Measurements from ENCODE around the gene PTX4.

The PTX4 gene

DNA sequence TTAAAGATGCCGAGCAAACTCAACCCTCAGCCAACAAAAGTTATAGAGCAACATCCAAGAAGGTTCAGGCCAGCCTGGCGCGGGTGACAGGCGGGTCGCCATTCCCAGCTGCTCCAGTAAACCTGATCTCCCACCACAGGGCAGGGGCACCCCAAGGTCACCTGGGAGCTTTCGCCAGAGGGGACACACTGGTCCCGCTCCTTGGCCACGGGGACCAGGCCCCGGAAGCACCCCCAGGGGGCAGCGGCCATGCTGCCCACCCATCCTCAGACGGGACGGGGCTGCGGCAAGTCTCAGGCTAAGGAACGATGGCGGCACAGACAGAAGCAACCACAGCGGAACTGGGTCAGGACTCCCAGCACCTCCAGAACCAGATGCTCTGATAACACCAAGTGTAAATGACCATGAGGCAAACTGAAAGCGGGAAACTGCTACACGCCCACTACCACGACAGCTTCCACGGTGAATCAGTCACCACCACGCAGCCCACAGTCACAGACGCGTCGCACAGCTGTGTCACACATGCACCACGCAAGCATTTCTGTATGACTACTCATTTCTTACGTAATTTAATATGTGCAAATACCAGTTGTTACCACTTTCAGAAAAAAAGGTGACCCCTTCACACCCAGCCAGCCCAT lies 30.3 kb downstream of the PTX4 start:
- no peak for DNase-seq

DNA sequence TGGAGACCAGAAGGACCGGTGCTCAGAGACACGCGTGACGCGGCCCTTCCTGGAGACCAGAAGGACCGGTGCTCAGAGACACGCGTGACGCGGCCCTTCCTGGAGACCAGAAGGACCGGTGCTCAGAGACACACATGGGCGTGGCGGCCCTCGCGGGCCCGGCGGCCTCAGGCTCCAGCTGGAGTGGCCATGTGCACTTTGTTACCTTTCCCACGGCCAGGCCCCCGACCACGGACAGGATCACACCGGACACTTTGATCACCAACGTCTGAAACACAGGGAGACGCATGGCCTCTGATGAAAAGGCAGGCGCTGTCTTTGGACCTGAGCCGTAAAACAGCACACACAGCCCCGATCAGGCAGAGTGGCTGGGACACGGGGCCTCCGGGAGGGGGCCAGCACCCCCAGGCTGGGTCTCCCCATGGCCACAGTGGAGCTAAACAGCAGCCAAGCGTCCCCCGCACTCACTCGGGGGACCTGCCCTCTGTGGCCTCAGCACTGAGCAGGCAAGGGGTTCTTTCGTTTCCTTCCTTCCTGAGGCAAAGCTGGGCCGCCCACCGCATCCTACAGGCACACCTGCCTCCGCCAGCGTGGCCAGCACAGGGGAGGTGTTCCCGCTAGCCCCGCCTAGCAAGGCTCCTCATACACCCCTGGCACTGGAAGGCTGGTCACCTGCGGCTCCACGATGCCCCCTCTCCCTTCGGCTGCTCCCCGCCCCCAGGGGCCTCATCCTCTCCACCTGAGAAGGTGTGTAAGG lies 31.1 kb downstream of the PTX4 start:
- DNase-seq = no peak

DNA sequence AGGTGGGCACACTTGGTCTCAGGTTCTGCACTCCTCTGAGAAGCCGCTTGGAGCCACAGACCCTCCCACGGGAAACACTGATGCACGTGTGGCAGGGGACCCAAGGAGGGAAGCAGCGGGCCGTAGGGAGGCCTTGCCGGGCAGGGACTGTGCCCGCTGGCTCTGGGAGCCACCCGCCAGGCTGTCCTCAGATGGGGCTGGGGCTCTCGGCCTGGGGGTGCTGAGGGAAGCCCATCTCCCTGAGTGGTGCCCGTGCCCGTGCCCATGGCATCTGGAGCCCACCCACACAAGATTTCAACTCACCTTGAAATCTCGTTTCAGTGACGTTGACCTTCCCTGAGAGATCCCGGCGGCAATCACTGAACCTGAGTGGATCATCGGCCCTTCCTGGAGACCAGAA lies 31.8 kb downstream of the PTX4 start:
- DNase-seq = no peak

DNA sequence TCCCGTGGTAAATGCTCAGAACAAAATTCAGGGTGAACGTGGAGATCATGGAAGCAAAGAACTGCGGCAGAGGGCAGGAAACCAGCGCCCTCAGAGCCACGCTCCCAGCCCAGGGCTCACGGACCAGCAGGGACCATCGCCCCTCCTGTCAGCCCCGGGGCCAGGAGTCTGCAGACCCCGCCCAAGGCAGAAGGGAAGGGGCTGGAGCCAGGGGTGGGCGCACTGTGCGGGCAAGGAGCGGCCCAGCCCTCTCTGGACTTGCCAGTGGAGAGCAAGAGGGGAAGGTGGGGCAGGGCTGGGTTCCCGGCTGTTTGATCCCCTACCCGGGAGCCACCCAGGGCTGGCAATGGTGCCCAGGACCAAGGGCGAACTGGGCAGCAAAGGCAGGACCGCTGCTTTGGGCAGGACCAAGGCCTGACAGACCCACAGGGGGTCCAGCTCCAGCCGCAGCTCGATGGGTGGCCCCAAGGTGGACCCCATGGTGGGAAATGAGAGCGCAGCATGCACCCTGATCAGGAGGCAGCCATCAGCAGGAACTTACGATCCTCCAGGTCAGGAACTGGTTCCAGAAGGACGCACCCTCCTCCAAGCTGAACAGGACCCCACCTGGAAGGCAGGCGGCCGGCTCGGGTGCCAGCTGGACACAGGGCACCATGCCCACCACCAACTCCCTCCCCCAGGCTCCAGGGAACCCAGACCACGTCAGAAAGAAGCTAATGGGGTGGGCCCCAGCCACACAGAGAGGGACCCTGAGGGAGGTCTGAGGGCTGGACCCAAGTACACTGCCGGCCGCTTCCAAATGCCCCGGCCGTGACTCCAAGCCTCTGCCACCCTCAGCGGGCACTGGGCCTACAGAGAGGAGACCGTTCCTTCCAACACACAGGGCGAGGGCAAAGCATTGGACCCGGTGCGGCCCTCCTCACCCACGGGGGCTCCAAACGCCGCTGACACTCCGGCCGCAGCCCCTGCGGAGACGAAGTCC lies 33.3 kb downstream of the PTX4 start:
- DNase-seq = no peak

DNA sequence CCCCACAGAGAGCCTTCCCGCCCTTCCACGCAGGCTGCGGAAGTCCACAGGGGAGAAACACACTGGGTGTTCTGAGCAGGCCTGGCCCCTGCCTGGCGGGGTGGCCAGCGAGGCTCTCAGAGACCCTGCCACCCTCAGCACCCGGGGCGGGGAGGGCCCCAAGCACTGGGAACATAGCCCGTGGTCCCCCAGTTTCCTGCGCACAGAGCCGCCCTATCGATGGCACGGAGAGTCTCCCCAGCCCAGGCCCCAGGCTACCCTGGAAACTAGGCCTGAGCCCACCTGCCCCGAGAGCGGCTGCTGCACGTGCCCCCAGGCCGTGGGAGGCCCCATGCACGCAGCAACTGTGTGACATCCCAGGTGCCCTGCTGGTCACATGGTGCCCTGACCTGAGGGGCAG lies 34.2 kb downstream of the PTX4 start:
- DNase-seq = no peak

DNA sequence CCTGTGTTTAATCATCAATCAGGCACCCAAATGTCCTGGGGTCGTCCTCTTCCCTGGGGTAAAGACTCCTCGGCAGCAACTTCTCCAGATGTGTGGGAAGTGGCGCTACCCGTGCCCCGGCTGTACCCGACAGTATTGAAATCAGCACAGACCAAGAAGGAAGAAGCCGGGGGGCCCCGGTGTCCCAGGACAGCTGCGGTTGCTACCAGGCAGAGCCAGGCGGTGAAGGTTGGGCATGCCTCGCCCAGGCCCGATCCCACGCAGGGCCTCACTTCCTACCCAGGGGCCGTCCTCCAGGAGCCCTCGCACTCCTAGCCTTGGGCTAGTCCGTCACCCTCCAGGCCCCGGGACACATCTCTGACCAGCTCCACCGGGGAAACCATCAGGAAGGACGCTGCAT lies 35.4 kb downstream of the PTX4 start:
- DNase-seq = no peak

DNA sequence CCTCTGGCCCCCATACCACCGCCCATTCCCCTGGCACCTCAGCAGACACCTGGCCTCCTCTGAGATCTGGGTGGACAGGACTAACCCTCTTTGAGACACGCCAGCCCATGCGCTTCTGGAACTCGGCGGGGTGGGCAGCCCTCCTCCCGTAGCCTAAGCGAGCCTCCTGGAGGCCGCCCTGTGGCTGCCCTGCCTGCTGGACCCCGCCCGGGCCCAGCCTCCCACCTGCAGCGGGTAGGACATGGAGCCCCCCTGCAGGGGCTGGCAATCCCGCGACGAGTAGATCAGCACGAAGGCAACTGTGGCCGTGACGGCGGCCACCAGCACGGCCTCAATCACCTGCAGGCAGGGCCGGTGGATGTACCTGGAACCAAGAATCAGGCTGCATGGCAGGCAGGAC lies 36.2 kb downstream of the PTX4 start:
- no peak for DNase-seq

DNA sequence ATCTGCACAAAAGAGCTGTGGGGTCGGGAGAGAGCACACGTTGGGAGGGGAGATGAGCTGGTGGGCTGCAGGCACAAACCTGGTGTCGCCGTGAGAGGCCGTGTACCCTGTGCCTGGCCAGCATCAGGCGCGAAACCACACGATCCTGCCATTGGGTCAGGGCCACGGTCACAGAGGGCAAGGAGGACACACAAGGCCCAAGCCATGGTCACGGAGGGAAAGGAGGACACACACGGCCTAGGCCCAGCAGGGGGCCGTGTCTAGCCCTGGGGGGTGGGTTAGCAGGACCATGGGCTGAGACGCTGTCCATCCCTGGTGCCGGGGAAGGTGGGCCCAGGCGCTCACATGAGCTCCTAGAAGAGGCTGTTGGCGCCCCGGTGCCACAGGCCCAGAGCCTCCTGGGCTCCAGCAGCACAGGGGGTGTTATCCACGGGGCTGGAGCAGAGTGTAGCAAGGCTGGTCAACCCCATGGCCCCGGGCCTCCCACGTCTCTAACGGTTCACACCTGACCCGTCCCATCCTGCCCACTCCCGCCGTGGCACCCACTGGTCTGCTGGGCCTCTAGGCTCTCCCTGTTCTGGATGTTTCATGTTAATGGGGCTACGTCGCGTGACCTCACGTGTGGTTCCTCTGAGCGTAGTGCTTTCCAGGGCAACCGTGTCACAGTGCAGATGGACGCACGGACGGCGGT lies 36.9 kb downstream of the PTX4 start:
- no peak for DNase-seq

DNA sequence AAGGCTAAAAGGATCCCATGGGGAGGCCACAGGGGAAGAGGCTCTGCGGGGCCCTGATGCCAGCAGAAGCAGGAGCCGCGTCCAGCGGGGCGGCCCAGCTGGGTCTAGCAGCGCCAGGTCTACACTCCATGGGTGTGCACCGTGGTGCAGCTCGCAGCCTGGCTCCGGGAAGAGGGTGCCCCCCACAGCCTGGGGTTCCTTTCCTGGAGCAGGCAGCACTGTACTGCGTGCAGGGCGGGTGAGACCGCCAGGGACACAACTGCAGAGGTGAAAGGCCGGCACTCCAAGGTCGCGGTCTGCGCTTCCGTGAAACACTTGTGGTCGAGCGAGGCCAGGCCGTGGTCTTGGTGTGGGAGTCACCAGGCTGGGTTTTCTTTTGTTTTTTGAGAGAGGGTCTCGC lies 37.9 kb downstream of the PTX4 start:
- no peak for DNase-seq

DNA sequence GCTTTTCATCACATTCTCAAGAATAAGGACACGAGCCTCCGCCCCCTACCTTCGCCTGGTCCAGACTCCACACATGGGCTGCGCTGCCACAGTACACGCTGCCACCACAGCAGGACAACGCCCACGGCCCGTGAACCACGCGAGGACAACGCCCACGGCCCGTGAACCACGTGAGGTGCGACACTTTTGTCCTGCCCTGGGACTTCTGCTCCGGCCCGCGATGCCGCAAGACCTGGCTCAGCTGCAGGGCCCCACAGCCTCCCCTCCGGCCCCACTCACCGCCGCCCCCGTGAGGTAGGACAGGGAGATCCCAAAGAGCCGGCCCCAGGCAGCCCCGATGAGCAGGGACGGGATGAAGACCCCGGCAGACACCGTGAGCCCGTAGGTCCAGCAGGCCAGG lies 38.5 kb downstream of the PTX4 start:
- DNase-seq = no peak

DNA sequence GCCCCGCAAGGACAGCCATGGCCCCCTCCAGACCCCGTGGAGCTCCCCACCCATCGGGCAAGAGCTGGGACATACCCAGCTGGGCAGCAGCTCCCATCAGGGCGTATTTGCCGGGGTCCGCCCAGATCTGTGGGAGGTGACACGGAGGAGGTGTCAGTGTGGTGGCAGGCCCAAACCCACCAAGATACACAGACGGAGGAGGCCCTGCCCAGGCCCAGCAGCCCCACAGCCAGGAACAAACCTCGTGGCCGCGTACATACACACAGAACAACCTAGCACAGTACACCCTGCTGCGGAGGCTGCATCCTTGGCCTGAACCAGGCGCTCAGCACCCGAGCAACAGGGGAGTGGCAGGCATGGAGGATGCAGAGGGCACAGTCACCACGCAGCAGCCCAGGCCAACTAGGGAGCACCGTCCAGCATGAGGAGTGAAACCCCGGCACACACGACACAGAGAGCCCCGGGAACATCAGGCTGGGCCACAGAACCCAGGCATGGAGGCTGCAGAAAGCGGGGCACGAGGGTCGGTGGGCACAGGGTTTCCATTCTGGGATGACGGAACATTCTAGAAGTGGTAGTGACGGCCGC lies 39.4 kb downstream of the PTX4 start:
- no peak for DNase-seq

DNA sequence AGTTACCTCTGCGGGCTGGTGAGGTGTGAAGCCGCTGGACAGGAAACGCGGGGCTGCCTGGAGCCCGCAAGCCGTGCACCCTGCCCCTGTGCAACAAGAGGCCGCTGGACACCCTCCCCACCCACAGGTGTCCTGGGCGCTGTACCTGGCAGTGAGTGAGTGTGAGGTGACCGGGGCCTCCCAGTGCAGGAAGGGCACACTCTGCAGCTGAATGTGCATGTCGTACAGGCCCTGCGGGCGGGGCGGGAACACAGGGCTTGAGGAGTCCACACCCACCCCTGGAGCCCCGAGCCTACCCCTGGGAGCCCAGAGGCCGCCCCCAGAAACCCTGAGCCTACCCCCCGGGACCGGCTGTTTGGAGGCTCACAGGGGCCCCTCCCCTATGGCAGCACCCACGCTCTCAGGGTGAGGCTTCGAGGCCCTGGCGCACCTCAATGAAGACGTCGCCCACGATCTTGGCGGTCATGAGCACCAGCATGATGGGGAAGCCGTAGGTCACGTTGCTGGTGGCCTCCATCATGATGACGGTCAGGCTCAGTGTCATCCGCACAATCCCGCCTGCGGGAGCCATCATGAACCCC lies 40.1 kb downstream of the PTX4 start:
- no peak for DNase-seq

DNA sequence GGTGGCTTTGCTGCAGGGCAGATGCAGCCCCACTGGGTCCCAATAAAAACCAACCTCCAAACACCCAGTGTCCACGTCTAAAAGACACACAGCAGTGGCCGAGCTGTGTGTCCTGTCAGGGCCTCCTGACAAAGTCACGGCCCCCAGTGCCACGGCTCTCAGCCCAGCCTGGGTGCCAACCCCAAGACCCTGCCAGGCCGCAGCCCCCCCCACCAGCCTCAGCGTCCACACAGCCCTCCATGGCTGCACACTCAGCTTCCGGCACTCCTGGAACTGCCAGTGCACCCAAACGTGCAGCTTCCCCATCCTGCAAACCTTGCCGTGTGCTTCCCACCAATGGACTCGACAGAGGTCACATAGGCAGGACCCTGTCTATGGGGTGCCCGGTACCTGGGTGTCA lies 40.8 kb downstream of the PTX4 start:
- no peak for DNase-seq

DNA sequence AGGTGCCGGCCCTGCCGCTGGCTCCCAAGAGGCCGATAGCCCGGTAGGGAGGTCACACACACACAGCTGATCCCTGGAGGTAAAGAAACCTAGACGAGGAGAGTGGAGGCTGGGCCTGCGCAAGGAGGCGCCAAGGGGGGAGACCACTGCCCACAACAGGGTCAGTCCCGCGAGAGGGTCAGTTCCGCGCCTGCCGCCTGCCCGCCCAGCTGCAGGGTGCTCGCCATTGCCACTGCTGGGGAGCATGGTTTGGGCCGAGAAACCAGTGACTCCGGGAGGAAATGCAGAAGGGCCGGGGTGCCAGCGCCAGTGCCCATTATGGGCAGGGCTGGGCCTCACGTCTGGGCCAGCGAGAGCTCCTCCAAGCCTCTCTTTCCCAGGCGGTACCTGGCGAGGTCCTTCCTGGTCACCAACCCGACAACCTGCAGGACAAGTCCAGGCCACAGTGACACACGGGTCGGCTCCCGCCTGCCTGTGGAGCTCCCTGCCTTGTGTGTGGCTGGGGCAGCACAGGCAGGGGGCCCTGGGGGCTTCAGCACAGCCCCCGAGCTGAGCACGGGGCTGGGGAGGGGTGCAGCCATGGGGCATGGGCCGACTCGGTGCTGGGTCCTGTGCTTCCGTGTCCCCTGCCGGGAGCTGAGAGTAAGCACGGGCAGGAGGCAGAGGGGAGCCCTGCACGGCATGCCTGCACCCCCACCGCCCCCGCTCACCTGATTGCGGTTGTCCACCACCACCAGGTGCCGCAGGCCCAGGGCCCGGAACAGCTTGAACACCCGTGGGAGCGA lies 42.3 kb downstream of the PTX4 start:
- no peak for DNase-seq

DNA sequence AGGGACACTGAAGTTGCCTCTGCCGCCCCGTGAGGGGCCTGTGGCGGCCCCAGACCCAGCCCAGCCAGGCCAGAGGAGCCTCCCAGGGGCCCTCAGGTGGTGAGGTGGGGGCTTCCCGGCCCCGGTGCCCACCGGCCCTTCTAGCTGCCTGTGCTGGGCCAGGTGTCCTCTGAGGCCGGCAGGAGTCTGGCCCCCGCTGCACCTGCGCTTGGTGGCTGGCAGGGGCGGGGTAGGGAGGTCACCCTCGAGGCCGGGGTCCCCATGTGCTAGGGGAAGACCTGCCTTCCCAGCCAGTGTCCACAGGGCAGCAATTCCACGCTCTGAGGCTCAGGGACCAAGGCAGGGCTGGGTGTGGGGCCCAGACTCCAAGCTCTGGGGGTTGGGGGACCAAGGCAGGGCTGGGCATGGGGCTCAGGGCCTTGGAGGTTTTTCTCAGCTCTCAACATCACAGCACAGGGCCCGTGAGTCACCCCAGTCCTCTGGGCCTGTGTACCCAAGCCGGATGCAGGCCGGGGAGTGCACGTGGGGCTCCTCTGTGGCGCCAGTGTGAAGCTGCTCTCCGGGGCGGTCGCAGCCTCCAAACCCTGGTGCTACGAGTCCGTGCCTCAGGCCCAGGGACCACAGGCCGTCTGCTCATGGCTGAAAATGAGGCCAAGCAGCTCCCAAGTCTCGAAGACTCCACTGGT lies 43.1 kb downstream of the PTX4 start:
- DNase-seq = no peak

DNA sequence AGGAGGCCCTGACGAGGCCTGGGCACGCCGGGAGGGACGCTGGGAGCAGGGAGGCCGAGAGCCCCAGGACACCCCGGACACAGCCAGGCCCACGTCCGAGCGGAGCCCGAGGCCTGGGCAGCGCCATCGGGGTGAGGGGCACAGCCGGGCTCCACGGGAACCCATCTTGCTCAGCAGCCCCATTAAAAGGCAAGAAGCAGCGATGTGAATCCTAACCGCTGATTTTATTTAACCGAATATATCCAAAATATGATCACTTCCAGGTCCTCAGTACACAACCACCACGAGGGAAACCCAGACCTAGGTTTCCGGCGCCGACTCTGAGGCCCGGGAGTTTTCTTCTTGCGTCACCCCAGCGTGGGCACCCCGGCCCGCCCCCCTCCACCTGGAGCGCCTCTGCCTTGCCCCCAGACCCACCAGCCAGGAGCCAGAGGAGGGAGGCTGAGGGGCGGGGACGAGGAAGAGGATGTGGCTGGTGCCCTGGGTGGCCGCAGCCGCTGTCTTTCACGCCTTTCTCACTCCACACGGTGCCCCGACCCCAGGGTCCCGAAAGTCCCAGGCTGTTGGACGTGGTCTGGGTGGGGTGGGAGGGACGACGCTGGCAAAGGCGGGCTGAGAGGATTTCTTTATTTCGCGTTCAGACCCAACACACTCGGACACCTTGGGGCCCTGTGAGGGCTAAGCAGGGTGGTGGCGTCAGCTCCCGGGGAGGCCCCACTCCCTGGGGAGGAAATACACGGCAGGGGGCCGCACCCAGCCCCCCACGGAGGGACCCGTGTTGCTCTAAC lies 43.8 kb downstream of the PTX4 start:
- no peak for DNase-seq

DNA sequence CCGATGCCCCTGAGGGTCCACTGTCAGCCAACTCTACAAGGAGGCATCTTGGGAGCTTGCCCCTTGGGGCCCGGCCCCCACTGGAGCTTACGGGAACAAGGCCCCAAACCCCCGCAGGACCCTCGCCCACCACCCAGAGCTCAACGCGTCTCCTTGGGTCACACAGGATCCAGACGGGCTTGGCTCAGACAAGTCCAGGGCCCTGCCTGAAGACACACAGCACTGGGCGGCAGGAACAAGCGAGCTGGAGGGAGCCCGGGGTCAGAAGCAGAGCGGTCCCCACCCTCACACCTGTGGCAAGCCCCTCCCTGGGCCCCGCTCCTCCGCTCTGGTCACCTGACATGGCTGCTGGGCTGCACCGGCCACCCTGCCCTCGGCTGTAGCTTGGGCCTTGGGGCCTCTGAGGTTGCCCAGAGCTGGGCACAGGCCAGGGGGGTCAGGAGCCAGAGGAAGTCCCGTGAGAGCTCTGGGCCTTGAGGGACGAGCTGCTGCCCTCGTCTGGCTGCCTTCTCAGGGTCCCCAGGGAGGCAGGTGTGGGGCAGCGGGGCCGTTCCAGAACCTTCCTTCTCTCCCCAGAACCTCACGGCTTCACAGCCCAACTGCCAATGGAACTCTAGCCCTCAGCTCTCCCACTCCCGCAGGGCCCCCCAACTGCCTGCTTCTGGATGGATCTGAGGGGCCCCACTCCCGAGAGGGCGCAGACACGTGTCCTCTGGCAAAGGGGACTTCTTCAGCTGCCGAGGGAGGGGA lies 44.6 kb downstream of the PTX4 start, which contains the start of gene CCDC154:
TSS of gene CCDC154 (minus strand) at position 577 of the 750 bp plus-strand sequence. CDS start at position 343, 234 bp downstream.
- no peak for DNase-seq

DNA sequence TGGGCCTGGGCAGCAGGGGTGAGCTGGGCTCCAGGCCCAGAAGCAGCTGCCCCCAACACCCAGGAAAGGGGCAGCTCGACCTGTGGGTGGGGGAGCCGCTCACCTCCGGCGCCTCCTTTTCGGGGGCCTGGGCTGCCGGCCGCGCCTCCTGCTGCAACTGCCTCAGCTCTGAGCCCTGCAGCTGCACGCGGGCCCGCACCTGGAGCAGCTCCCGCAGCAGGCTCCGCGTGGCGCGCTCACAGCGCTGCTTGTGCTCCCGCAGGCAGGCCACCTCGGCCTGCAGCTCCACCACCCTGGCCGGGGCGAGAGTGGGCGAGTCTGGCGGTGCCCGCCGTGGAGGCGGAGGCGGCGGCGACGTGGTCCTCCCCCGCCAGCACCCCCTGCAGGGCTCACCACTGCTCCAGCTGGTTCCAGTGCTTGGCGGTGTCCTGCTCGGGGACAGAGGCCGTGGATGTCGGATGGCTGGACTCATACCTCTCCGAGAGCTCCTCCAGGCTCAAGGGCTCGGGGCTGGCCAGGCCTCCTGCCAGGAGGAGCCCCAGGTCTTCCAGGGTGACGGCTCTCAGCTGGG lies 45.3 kb downstream of the PTX4 start:
- DNase-seq = no peak

DNA sequence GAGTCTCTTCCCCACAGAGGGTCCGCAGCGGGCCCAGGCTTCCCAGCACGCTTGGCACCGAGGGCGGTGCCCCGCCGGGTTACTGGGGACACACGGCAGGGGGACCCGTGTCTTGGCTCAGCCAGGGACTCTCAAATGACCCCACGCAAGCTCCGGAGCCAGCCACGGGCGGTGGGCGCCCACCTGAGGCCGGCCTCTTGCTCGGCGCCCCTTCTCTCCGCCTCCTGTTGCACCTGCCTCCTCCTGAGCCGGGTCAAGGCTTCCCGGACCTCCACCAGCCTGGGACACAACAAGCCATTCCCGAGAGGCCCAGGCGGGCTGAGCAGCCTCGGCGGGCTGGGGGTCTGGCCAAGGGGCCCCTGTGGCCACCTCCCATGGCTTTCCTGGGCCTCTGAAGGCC lies 46.0 kb downstream of the PTX4 start:
- no peak for DNase-seq
